Germinal center (tissue), 1 donor: ENCODE results near the gene PDE10A.

Source experiments
- DNase-seq: peaks from one replicate; pipeline ENCODE4 v3.0.0; 2012; ENCODE audit warnings: mixed read lengths, low spot score

The PDE10A gene

GRCh38 chr6:165390475-165390874, 272.6 kb downstream of the PDE10A start:
- DNase-seq: no peak

- no peak for DNase-seq
Observed at GRCh38 chr6:165389534-165389933, 273.5 kb downstream of the PDE10A start.

GRCh38 chr6:165383323-165383722, 279.7 kb downstream of the PDE10A start:
- DNase-seq: no peak

DNA sequence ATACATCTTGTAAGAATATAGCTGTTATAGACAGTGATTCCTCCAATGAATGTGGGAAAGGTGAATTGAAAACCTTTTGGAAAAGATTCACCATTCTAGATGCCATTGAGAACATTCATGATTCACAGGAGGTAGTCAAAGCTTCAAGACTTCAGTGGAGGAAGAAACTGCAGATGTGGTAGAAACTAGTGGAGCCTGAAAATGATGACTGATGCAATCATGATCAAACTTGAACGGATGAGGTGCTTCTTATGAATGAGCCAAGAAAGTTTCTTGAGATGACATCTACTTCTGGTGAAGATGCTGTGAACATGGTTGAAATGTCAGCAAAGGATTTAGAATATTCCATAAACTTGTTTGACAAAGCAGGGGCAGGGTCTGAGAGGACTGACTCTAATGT, 286.9 kb downstream of the PDE10A start:
- no peak for DNase-seq

- DNase-seq: no peak
Observed at GRCh38 chr6:165365371-165365770, 297.7 kb downstream of the PDE10A start.

DNA sequence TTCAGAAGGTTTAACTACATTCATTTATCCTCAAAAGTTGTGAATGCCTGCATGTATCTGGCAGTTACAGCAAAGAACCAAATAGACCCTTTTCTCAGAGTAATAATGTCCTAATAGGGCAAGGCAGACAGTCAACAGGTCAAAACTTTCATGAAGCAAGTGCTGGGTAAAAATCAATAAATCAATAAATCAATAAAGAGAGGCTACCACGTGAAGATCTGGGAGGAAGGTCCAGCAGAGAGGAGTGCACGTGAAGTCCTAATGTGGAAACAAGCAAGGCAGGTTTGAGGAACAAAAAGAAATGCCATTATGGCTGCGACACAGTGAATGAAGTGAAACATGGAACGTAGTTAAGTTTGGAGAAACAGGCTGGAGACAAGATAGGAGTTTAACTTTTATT, 317.3 kb downstream of the PDE10A start:
- DNase-seq: no peak

DNA sequence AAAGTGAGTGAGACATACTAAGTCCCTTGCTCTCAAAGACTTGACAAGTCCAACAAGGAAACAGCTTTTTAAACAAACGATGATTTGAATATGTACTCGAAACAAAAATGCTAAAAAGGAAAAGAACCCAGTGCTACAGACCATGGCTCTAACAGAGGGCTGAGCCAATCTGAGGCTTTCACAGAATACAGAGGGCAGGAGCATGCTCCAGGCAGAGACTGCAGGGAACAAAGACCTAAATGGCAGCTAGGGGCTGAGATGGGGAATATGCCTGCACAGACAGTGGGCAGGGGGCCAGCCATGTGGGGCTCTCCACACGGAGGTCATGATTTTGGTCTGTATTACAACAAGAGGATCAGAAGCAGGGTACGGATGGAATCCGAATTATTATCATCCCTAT, 322.5 kb downstream of the PDE10A start:
- no peak for DNase-seq

GRCh38 chr6:165325609-165326008, 337.4 kb downstream of the PDE10A start:
- no peak for DNase-seq

GRCh38 chr6:165321555-165322145, 341.4 kb downstream of the PDE10A start:
- DNase-seq: no peak

DNA sequence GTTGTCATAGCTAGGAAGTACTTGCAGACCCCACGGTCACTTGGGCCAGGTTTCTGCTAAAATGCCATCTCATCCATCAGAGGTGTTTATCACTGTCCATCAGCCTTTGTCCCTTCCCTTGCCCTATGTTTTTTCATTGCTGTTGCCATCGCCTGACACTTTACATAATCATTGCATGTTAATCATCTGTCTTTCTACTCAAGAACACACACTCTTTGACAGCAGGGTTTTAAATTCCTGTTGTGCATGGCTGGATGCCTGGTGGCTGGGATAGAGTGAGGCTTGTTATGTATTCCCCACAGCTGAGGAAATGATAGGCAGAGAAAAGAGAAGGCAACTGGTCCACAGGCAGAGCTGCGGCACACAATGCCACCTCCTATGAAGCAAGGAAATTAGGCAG, 341.9 kb downstream of the PDE10A start:
- DNase-seq: no peak

GRCh38 chr6:165317723-165318122, 345.3 kb downstream of the PDE10A start:
- no peak for DNase-seq

GRCh38 chr6:165308926-165309731, 353.9 kb downstream of the PDE10A start, which contains the start of gene C6orf118:
C6orf118 (minus strand) TSS chr6:165309605; CDS start chr6:165309586, 19 bp downstream.
- no peak for DNase-seq

GRCh38 chr6:165306955-165307354, 356.1 kb downstream of the PDE10A start:
- DNase-seq: no peak

DNA sequence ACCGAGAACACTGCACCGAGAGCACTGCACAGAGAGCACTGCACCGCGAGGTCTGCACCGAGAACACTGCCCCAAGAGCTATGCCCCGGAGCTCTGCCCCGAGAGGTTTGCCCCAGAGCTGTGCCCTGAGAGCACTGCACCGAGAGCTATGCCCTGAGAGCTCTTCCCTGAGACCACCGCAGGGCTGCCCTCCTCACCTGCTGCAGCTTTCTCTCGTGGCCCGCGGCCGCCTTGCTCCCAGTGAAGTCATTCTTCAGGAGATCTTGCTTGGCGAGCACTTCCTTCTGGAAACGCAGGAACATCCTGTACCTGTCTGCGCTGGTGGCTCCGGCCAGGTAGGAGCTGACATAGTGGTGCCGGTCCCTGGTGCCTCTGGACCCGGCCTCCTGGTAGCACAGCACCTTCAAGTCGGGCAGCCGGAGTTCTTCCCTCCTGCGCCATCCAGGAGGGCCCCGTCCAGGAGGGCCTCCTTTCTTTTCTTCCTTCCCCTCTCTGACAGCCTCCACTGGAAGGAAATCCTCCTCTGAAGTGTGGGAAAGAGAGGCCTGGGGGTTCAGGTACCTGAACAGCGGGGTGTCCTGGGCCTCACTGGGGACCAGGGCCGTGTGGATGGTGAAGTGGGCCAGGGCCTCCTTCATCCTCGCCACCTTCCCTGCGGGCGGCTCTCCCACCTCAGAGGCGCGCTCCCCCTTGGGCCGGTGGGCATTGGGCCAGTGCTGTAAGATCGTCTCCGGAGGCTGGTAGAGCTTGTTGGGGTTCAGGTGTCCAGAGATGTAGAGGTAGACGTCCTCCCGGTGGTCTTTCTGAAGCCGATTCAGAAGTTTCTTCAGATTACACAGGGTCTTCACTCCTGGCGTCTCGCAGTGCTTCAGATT, 361.4 kb downstream of the PDE10A start:
- DNase-seq: no peak

- no peak for DNase-seq
Observed at GRCh38 chr6:165300422-165300936, 362.6 kb downstream of the PDE10A start.

DNA sequence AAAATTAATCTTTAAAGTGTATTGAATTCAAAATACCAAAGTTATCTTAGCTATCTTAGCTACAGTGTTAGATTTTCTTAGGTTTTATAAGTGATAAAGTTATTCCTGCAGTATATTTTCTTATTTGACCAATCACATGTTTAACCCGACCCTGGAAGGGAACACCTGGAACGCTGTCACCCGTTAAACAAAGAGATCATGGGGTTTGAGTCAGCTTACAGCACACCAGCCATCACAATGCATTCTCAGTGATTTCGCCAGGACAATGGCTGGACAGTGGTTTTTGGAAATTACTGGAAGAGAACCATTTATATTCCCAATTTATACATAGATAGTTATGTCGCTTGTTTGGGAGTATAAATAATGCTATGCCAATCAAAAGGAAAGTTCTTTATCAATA, 364.2 kb downstream of the PDE10A start:
- no peak for DNase-seq

- DNase-seq: no peak
Observed at GRCh38 chr6:165298402-165298801, 364.6 kb downstream of the PDE10A start.

- no peak for DNase-seq
Observed at GRCh38 chr6:165292657-165293056, 370.4 kb downstream of the PDE10A start.
